IMR-90 (cell line): ENCODE measurements around the gene AFDN. TPM values are rescaled to one million over a fixed set of nuclear protein-coding genes. Genes with fewer than 3 reads are reported as not detected.

Experiments used
- ATAC-seq: fragments of 200-7000 bp; cut with Tn5 transposase; 2 replicates; pipeline ENCODE4 v1.9.1; 2020; ENCODE audit warnings: low read depth, mild to moderate bottlenecking, moderate library complexity
- BruUV-seq: library from RNA; stranded (reverse); fragments of 400-500 nt; replicated peaks from 2 replicates; lab custom pipeline; 2021; lab: Mats Ljungman, UMichigan
- CTCF ChIA-PET: fragments of 300-600 bp; formaldehyde crosslinking; extraction: SDS; loops from one replicate; lab custom pipeline; 2021; ENCODE audit warnings: antibody characterized with exemption; lab: Yijun Ruan, JAX
- POLR2A ChIA-PET: fragments of 300-600 bp; sonication (Branson Sonifier 250); formaldehyde crosslinking; loops from one replicate; lab custom pipeline; 2022; ENCODE audit warnings: antibody characterized with exemption; ENCODE audit not compliant: unreplicated experiment; lab: Charles Lee
- DNase-seq: peaks from one replicate; pipeline ENCODE4 v3.0.0; 2013
- H2AFZ ChIP-seq: replicated peaks from 2 replicates; pipeline ENCODE3; 2013; ENCODE audit warnings: low read length, mild to moderate bottlenecking; ENCODE audit not compliant: poor library complexity
- H2AK5ac ChIP-seq: 2 replicates; pipeline ENCODE4 v1.6.1; 2013; ENCODE audit warnings: low read depth, low read length, inconsistent platforms
- H2AK9ac ChIP-seq: replicated peaks from 2 replicates; pipeline ENCODE3; 2013; ENCODE audit warnings: mild to moderate bottlenecking, low read depth, low read length, moderate library complexity; ENCODE audit not compliant: poor library complexity
- H2BK120ac ChIP-seq: 2 replicates; pipeline ENCODE4 v1.6.1; 2013; ENCODE audit warnings: low read depth, low read length, inconsistent platforms
- H2BK15ac ChIP-seq: 3 replicates; pipeline ENCODE4 v1.6.1; 2013; ENCODE audit warnings: low read depth, low read length, inconsistent platforms
- H2BK20ac ChIP-seq: 2 replicates; pipeline ENCODE4 v1.6.1; 2013; ENCODE audit warnings: low read depth, mild to moderate bottlenecking, inconsistent platforms, low read length, moderate library complexity
- H2BK5ac ChIP-seq: 2 replicates; pipeline ENCODE4 v1.6.1; 2013; ENCODE audit warnings: mild to moderate bottlenecking, low read depth, low read length, inconsistent platforms; ENCODE audit not compliant: poor library complexity, severe bottlenecking
- H3K14ac ChIP-seq: replicated peaks from 2 replicates; pipeline ENCODE4 v1.6.1; 2013; ENCODE audit warnings: low read depth, low read length, inconsistent platforms
- H3K18ac ChIP-seq: 2 replicates; pipeline ENCODE4 v1.6.1; 2013; ENCODE audit warnings: low read depth, low read length, control low read depth
- H3K23ac ChIP-seq: 2 replicates; pipeline ENCODE4 v1.6.1; 2013; ENCODE audit warnings: low read depth, low read length, inconsistent platforms
- H3K27ac ChIP-seq: 2 replicates; pipeline ENCODE4 v1.5.1; 2013; ENCODE audit warnings: mild to moderate bottlenecking, control low read depth, low read length; ENCODE audit not compliant: insufficient read depth
- H3K27me3 ChIP-seq: 2 replicates; pipeline ENCODE4 v1.6.1; 2013; ENCODE audit warnings: low read length; ENCODE audit not compliant: control insufficient read depth, insufficient read depth
- H3K36me3 ChIP-seq: 2 replicates; pipeline ENCODE4 v1.6.1; 2013; ENCODE audit warnings: low read length, mixed read lengths; ENCODE audit not compliant: control insufficient read depth, insufficient read depth
- H3K4ac ChIP-seq: 2 replicates; pipeline ENCODE4 v1.6.1; 2013; ENCODE audit warnings: low read depth, low read length, inconsistent platforms
- H3K4me1 ChIP-seq: 2 replicates; pipeline ENCODE4 v1.6.1; 2013; ENCODE audit warnings: low read length, mixed read lengths; ENCODE audit not compliant: control insufficient read depth, insufficient read depth
- H3K4me2 ChIP-seq: 2 replicates; pipeline ENCODE4 v1.6.1; 2013; ENCODE audit warnings: low read depth, mild to moderate bottlenecking, control low read depth, low read length, moderate library complexity
- H3K4me3 ChIP-seq: 2 replicates; pipeline ENCODE4 v1.5.1; 2013; ENCODE audit warnings: low read depth, mild to moderate bottlenecking, control low read depth, low read length, moderate library complexity; ENCODE audit not compliant: insufficient read depth
- H3K56ac ChIP-seq: 2 replicates; pipeline ENCODE4 v1.6.1; 2013; ENCODE audit warnings: low read length, inconsistent platforms; ENCODE audit not compliant: insufficient read depth; ENCODE audit errors: extremely low read depth
- H3K79me1 ChIP-seq, 2 experiments: 2 replicates each; pipeline ENCODE4 v1.6.1; 2013; ENCODE audit warnings: low read length in 2 of 2, inconsistent platforms in 1 of 2, low read depth in 1 of 2
- H3K9ac ChIP-seq: 2 replicates; pipeline ENCODE4 v1.6.1; 2013; ENCODE audit warnings: low read depth, low read length, control low read depth
- H3K9me1 ChIP-seq: 2 replicates; pipeline ENCODE4 v1.6.1; 2013; ENCODE audit warnings: low read length, inconsistent platforms; ENCODE audit not compliant: insufficient read depth
- H3K9me3 ChIP-seq: 2 replicates; pipeline ENCODE4 v1.6.1; 2013; ENCODE audit warnings: low read length; ENCODE audit not compliant: control insufficient read depth, insufficient read depth
- H4K20me1 ChIP-seq: 2 replicates; pipeline ENCODE4 v1.6.1; 2013; ENCODE audit warnings: low read length, inconsistent platforms; ENCODE audit not compliant: insufficient read depth
- H4K5ac ChIP-seq: 2 replicates; pipeline ENCODE4 v1.6.1; 2013; ENCODE audit warnings: mild to moderate bottlenecking, low read depth, low read length, control low read depth
- H4K8ac ChIP-seq, 2 experiments: 2 replicates each; pipeline ENCODE4 v1.6.1; 2013; ENCODE audit warnings: low read depth in 2 of 2, low read length in 2 of 2, control low read depth in 1 of 2, inconsistent platforms in 1 of 2
- H4K91ac ChIP-seq: 2 replicates; pipeline ENCODE4 v1.6.1; 2013; ENCODE audit warnings: low read depth, low read length, inconsistent platforms; ENCODE audit not compliant: insufficient read depth
- BHLHE40 ChIP-seq: fragments of 150-350 bp; IDR thresholded peaks from 2 replicates; pipeline ENCODE4 v1.6.1; 2016; ENCODE audit warnings: mild to moderate bottlenecking, low read depth, low read length
- CEBPB ChIP-seq: IDR thresholded peaks from 2 replicates; pipeline ENCODE4 v1.6.1; 2012; ENCODE audit warnings: low read depth, low read length, improper control_type of control experiment
- CHD1 ChIP-seq: IDR thresholded peaks from 2 replicates; pipeline ENCODE4 v1.6.1; 2012; ENCODE audit warnings: low read depth, low read length, improper control_type of control experiment
- CTCF ChIP-seq: conservative IDR thresholded peaks from 2 replicates; pipeline ENCODE4 v1.5.1; 2012; ENCODE audit warnings: mild to moderate bottlenecking, low read depth, low read length, improper control_type of control experiment
- MAFK ChIP-seq: IDR thresholded peaks from 2 replicates; pipeline ENCODE4 v1.6.1; 2012; ENCODE audit warnings: low read depth, low read length, improper control_type of control experiment
- MAZ ChIP-seq: IDR thresholded peaks from 2 replicates; pipeline ENCODE4 v1.6.1; 2012; ENCODE audit warnings: low read depth, mild to moderate bottlenecking, low read length, improper control_type of control experiment, moderate library complexity, borderline replicate concordance
- NFE2L2 ChIP-seq: fragments of 150-350 bp; IDR thresholded peaks from 2 replicates; pipeline ENCODE4 v1.6.1; 2016; ENCODE audit warnings: low read depth, mild to moderate bottlenecking, low read length
- RFX5 ChIP-seq: IDR thresholded peaks from 2 replicates; pipeline ENCODE4 v1.8.0; 2012; ENCODE audit warnings: low read depth, mild to moderate bottlenecking, low read length, moderate library complexity
- SMC3 ChIP-seq: fragments of 150-350 bp; IDR thresholded peaks from 2 replicates; pipeline ENCODE4 v1.6.1; 2016; ENCODE audit warnings: low read depth, mild to moderate bottlenecking, antibody characterized with exemption, low read length, moderate library complexity
- WGBS, 2 experiments: methylation state at CpG; one replicate each; pipeline versions ENCODE4 v1.1.5 to v1.1.7; 2013; ENCODE audit warnings: missing lambda C conversion rate in 2 of 2; ENCODE audit not compliant: insufficient read length in 1 of 2; ENCODE audit errors: extremely low coverage in 2 of 2; 5-methylcytosine and 5-hydroxymethylcytosine counted together
- dilution Hi-C: fragments of 300-500 bp; cut with HindIII; formaldehyde crosslinking; loops from one replicate; pipeline ENCODE4 v1.14.3; 2018; ENCODE audit warnings: low sequenced_read_pairs; ENCODE audit not compliant: unreplicated experiment
- in situ Hi-C: fragments of 300-500 bp; cut with MboI; formaldehyde crosslinking; loops from 3 replicates; pipeline ENCODE4 v1.14.3; 2019; ENCODE audit warnings: low sequenced_read_pairs, inconsistent platforms, mixed read lengths
- intact Hi-C: fragments of 100-400 bp; cut with micrococcal nuclease; formaldehyde crosslinking; loops from 2 replicates; pipeline ENCODE4 v1.10.0; 2022
- polyA plus RNA-seq, 3 experiments: library from polyadenylated mRNA; depleted of rRNA; stranded (reverse); fragments of >200 nt; gene quantifications; 2 replicates each; pipeline ENCODE4 v1.2.3, GENCODE V29; 2012; ENCODE audit warnings: low replicate concordance in 1 of 3
- total RNA-seq: library from RNA; depleted of rRNA; stranded (reverse); fragments of >200 nt; gene quantifications from 2 replicates; pipeline ENCODE4 v1.2.3, GENCODE V29; 2012
- TF ChIP-seq, protein P1 (sequence below): fragments of 150-350 bp; IDR thresholded peaks from 2 replicates; pipeline ENCODE4 v1.6.1; 2016; ENCODE audit warnings: low read depth, mild to moderate bottlenecking, low read length, moderate library complexity, borderline replicate concordance

The AFDN gene
- total and polyA plus RNA-seq, 2 of the 4 experiments (the other 2 are of a cell fraction), result 11.6 to 20.8 TPM

GRCh38 chr6:167839343-167839742 is 12.6 kb downstream of the AFDN start:
- Histone ChIP-seq H3K9me3 (no peaks in the 10 kb centered on the region), H3K27me3 (no peaks in the 10 kb centered on the region), H3K4me1 (0 out of 2 replicates have a peak, but pooled peaks cover 2% of the 10 kb centered on the region), H2AFZ (no peak overlapping the region), H2BK120ac (no peak overlapping the region), H3K23ac (no peak overlapping the region), H2AK5ac (no peak overlapping the region), H3K56ac (no peak overlapping the region), H2BK20ac (no peak overlapping the region), H4K20me1 (peaks cover 22% of the 10 kb centered on the region), H4K8ac (no peak overlapping the region), H3K4me3 (no peak overlapping the region), H4K91ac (no peak overlapping the region), H3K4ac (no peak overlapping the region), H3K18ac (no peak overlapping the region), H3K9ac (no peak overlapping the region), H3K36me3 (no peaks in the 10 kb centered on the region), H4K5ac (no peak overlapping the region), H3K27ac (no peak overlapping the region), H2BK15ac (no peak overlapping the region), H3K79me1 (peaks cover 31% of the 10 kb centered on the region in 2 experiments), H3K9me1 (no peaks in the 10 kb centered on the region; the same call in 1 of the 2 replicates), H2AK9ac (no peak overlapping the region), H2BK5ac (no peak overlapping the region), H3K14ac (no peak overlapping the region), H3K4me2 (no peak overlapping the region)
- intact Hi-C loops, result no loop called here
- ATAC-seq, result no peak
- POLR2A ChIA-PET, result no interaction called here
- CTCF ChIA-PET, result no interaction called here
- no CpG with 5 or more reads among the region's 3 CpGs for WGBS, 2 experiments
- dilution Hi-C loops, result no loop called here
- no peak for DNase-seq
- in situ Hi-C loops, result no loop called here
- no TSS peak for BruUV-seq
- TF ChIP-seq RFX5 (no peak), NFE2L2 (no peak), MAFK (no peak), SMC3 (no peak), MAZ (no peak), CTCF (no peak), BHLHE40 (no peak), CHD1 (no peak), CEBPB (no peak)
- TF ChIP-seq, protein P1, sequence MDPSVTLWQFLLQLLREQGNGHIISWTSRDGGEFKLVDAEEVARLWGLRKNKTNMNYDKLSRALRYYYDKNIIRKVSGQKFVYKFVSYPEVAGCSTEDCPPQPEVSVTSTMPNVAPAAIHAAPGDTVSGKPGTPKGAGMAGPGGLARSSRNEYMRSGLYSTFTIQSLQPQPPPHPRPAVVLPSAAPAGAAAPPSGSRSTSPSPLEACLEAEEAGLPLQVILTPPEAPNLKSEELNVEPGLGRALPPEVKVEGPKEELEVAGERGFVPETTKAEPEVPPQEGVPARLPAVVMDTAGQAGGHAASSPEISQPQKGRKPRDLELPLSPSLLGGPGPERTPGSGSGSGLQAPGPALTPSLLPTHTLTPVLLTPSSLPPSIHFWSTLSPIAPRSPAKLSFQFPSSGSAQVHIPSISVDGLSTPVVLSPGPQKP, result no peak
